ENCODE data around the gene ETV3.

GRCh38 chr1:157131281-157131680 lies 6.9 kb downstream of the ETV3 start:
- TF ChIP-seq POLR2A (IDR thresholded peaks at IDR 0.05; ENCODE audit: low read depth, low read length) = no peak
- no peak for TF ChIP-seq NFE2L2 (IDR thresholded peaks at IDR 0.05; ENCODE audit: low read depth, low read length)
- TF ChIP-seq CTCF (conservative IDR thresholded peaks at IDR 0.05; ENCODE audit: low read depth, low read length) = no peak
- TF ChIP-seq CHD1 (IDR thresholded peaks at IDR 0.05; ENCODE audit: low read depth, low read length) = no peak
- TF ChIP-seq MAZ (IDR thresholded peaks at IDR 0.05; ENCODE audit: borderline replicate concordance, low read depth, low read length) = no peak
- no peak for TF ChIP-seq SMC3 (IDR thresholded peaks at IDR 0.05; ENCODE audit: low read depth, low read length)
- TF ChIP-seq RAD21 (IDR thresholded peaks at IDR 0.05; ENCODE audit: low read length) = no peak
- no peak for TF ChIP-seq RFX5 (IDR thresholded peaks at IDR 0.05; ENCODE audit: low read depth, low read length)
- TF ChIP-seq MAFK (IDR thresholded peaks at IDR 0.05; ENCODE audit: low read depth, low read length) = no peak
- no peak for TF ChIP-seq USF2 (IDR thresholded peaks at IDR 0.05; ENCODE audit: low read depth, low read length)
- TF ChIP-seq FOS (IDR thresholded peaks at IDR 0.05; ENCODE audit: low read depth, low read length) = no peak
